MCF 10A (cell line): Measurements from ENCODE around the gene SHC3. TPM values are rescaled to one million over a fixed set of nuclear protein-coding genes. Genes with fewer than 3 reads are reported as not detected.

Experiments
- BruUV-seq: library from RNA; stranded (reverse); fragments of 400-500 nt; replicated peaks from 2 replicates; lab custom pipeline; 2021; lab: Mats Ljungman, UMichigan
- CTCF ChIA-PET: fragments of 300-600 bp; sonication (Branson Sonifier 250); formaldehyde crosslinking; extraction: SDS; loops from one replicate; lab custom pipeline; 2021; ENCODE audit warnings: antibody characterized with exemption, inconsistent platforms; lab: Yijun Ruan, JAX
- POLR2A ChIA-PET: fragments of 300-600, 350-650 bp; sonication (Branson Sonifier 250); formaldehyde crosslinking; extraction: SDS; loops from one replicate; lab custom pipeline; 2020; ENCODE audit warnings: antibody characterized with exemption, inconsistent platforms; lab: Yijun Ruan, JAX
- DNase-seq: peaks from one replicate; pipeline ENCODE4 v3.0.0-alpha.2; 2018; ENCODE audit not compliant: unreplicated experiment
- H3K27ac Mint-ChIP-seq: one replicate; pipeline ENCODE4 v1.8.0; 2022; ENCODE audit warnings: mild to moderate bottlenecking, low read depth, mixed read lengths; ENCODE audit not compliant: unreplicated experiment
- H3K27me3 Mint-ChIP-seq: one replicate; pipeline ENCODE4 v1.8.0; 2022; ENCODE audit warnings: mixed read lengths; ENCODE audit not compliant: insufficient read depth, unreplicated experiment
- H3K36me3 Mint-ChIP-seq: one replicate; pipeline ENCODE4 v1.8.0; 2022; ENCODE audit warnings: mild to moderate bottlenecking, moderate library complexity, mixed read lengths; ENCODE audit not compliant: insufficient read depth, unreplicated experiment
- H3K4me1 Mint-ChIP-seq: one replicate; pipeline ENCODE4 v1.8.0; 2022; ENCODE audit warnings: mixed read lengths; ENCODE audit not compliant: insufficient read depth, unreplicated experiment
- H3K4me3 Mint-ChIP-seq: one replicate; pipeline ENCODE4 v1.8.0; 2022; ENCODE audit warnings: mild to moderate bottlenecking, moderate library complexity, mixed read lengths; ENCODE audit not compliant: unreplicated experiment
- H3K9me3 Mint-ChIP-seq: one replicate; pipeline ENCODE4 v1.8.0; 2022; ENCODE audit warnings: mixed read lengths; ENCODE audit not compliant: unreplicated experiment
- CTCF ChIP-seq: fragments of 200-600 bp; IDR thresholded peaks from one replicate; pipeline ENCODE4 v1.8.0; 2022; ENCODE audit warnings: antibody characterized with exemption, mild to moderate bottlenecking; ENCODE audit not compliant: unreplicated experiment
- intact Hi-C: fragments of 100-400 bp; cut with micrococcal nuclease; formaldehyde crosslinking; loops from 2 replicates; pipeline ENCODE4 v1.14.1; 2022
- total RNA-seq: library from RNA; stranded (reverse); gene quantifications from 2 replicates; pipeline ENCODE4 v1.2.3, GENCODE V29; 2022

The SHC3 gene
- total RNA-seq, 1 experiment from 2014 or later = 0.02 TPM

- no peak for TF ChIP-seq CTCF
- DNase-seq = no peak
- no peak overlapping the region for H3K4me3 Mint-ChIP-seq
- CTCF ChIA-PET = no interaction called here
- H3K27ac Mint-ChIP-seq = no peak overlapping the region
- peaks cover 3% of the 10 kb centered on the region for H3K27me3 Mint-ChIP-seq
- POLR2A ChIA-PET = no interaction called here
- no TSS peak for BruUV-seq
- H3K9me3 Mint-ChIP-seq = no peaks in the 10 kb centered on the region
- no peaks in the 10 kb centered on the region for H3K36me3 Mint-ChIP-seq
- H3K4me1 Mint-ChIP-seq = no peaks in the 10 kb centered on the region
- intact Hi-C loops = no loop called here
Observed at GRCh38 chr9:89224633-89225032, 46.0 kb upstream of the SHC3 start.

DNA sequence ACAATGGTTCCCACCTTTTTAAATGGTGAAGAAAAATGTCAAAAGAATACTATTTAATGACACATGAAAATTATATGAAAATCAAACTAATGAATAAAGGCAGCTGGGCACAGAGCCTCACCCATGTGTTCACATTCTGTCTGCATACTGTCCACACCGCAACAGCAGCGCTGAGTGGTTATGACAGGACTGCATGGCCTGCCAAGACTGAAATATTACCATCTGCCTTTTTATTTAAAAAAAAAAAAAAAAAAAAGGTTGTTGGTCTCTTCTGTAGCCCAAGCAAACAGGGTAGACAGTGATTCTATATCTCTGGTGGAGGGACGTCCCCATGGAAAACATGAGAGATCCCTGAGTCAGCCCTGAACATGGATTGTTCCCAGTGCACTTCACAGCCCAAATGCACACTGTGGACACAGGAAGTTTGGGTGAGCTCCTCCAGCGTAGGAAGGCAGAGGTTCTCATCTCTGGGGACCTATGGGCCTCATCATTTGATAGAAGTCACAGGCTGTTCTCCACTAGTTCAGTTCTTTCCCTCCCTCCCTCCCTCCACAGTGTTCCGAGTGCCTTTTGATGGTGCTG is 44.9 kb upstream of the SHC3 start:
- Mint-ChIP-seq H3K27me3 (no peaks in the 10 kb centered on the region), H3K9me3 (no peaks in the 10 kb centered on the region), H3K4me1 (no peaks in the 10 kb centered on the region), H3K36me3 (no peaks in the 10 kb centered on the region), H3K27ac (no peak overlapping the region), H3K4me3 (no peak overlapping the region)
- no peak for DNase-seq
- POLR2A ChIA-PET = no interaction called here
- TF ChIP-seq CTCF = no peak
- CTCF ChIA-PET = interaction anchor here (0.6 kb wide), 2 partner anchors 55 to 905 kb away, joined by 3 to 4 read pairs; no protein-coding TSS in a partner anchor
- no TSS peak for BruUV-seq
- intact Hi-C loops = no loop called here

DNA sequence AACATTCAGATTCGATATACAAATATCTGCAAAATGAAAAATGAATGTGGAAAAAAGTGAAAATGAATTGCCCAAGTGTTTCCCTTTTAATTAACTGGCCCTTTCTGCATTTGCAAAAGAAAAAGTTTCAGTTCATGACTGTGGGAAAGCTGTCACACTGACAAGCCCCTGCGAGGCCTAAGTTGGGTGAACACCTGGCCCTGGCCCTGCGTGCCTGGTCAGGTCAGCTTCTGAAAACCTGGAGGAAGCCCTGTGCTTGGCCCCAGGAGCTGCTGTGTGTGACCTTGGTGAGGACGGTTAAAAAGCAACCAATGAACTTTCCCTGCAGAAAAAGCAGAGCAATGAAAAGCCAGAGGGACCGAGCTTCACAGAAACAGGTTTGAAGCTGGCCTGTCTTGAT is 41.0 kb upstream of the SHC3 start:
- no peaks in the 10 kb centered on the region for H3K4me1 Mint-ChIP-seq
- H3K4me3 Mint-ChIP-seq = no peak overlapping the region
- no TSS peak for BruUV-seq
- no peak for DNase-seq
- H3K27ac Mint-ChIP-seq = no peak overlapping the region
- H3K27me3 Mint-ChIP-seq = no peaks in the 10 kb centered on the region
- ChIA-PET POLR2A (no interaction called here), CTCF (no interaction called here)
- TF ChIP-seq CTCF = no peak
- H3K9me3 Mint-ChIP-seq = no peaks in the 10 kb centered on the region
- H3K36me3 Mint-ChIP-seq = no peaks in the 10 kb centered on the region
- intact Hi-C loops = no loop called here

- no peak for TF ChIP-seq CTCF
- Mint-ChIP-seq H3K9me3 (no peaks in the 10 kb centered on the region), H3K27ac (no peak overlapping the region), H3K4me3 (no peak overlapping the region), H3K27me3 (no peaks in the 10 kb centered on the region), H3K4me1 (no peaks in the 10 kb centered on the region), H3K36me3 (no peaks in the 10 kb centered on the region)
- ChIA-PET POLR2A (no interaction called here), CTCF (no interaction called here)
- intact Hi-C loops = no loop called here
- BruUV-seq = no TSS peak
- DNase-seq = no peak
Observed at GRCh38 chr9:89218040-89218928, 39.7 kb upstream of the SHC3 start.
